Measurements from ENCODE around the gene ROBO1.

- TF ChIP-seq CTCF (IDR thresholded peaks at IDR 0.05) (no peak), EZH2 (IDR thresholded peaks at IDR 0.05; ENCODE audit: borderline replicate concordance, insufficient read depth, low read depth, low read length, poor library complexity, severe bottlenecking) (no peak)
Observed at GRCh38 chr3:78868570-78868969, 899.2 kb downstream of the ROBO1 start.

All from B cell (primary cell).